GM12878 (cell line): ENCODE measurements around the gene NLRC3. TPM values are rescaled to one million over a fixed set of nuclear protein-coding genes. Genes with fewer than 3 reads are reported as not detected.

Experiments
- ATAC-seq: fragments of 200-7000 bp; cut with Tn5 transposase; 3 replicates; pipeline ENCODE4 v1.9.1; 2020; ENCODE audit warnings: mild to moderate bottlenecking, moderate library complexity
- BruUV-seq: library from RNA; stranded (reverse); fragments of 400-500 nt; replicated peaks from 2 replicates; lab custom pipeline; 2021; lab: Mats Ljungman, UMichigan
- CTCF ChIA-PET: fragments of 300-600 bp; sonication (Branson Sonifier 250); formaldehyde crosslinking; extraction: SDS; loops from one replicate; lab custom pipeline; 2021; ENCODE audit warnings: inconsistent platforms; lab: Yijun Ruan, JAX
- POLR2A ChIA-PET: fragments of 350-600 bp; formaldehyde crosslinking; extraction: SDS; loops from one replicate; lab custom pipeline; 2021; ENCODE audit warnings: inconsistent platforms; lab: Charles Lee
- RAD21 ChIA-PET: fragments of 300-600 bp; sonication (Branson Sonifier 250); formaldehyde crosslinking; loops from one replicate; lab custom pipeline; 2023; ENCODE audit warnings: antibody characterized with exemption; ENCODE audit not compliant: unreplicated experiment; lab: Charles Lee
- SMC1A ChIA-PET: fragments of 300-600 bp; sonication (Branson Sonifier 250); formaldehyde crosslinking; loops from one replicate; lab custom pipeline; 2023; ENCODE audit not compliant: unreplicated experiment, uncharacterized antibody; lab: Charles Lee
- DNase-seq: peaks from one replicate; pipeline ENCODE4 v3.0.0-alpha.2; 2011; ENCODE audit warnings: low read depth, low spot score
- FAIRE-seq: peaks from 3 replicates; lab custom pipeline; 2011; peaks lifted over from hg19 to GRCh38; lab: Jason Lieb, UNC
- H2AFZ ChIP-seq: 2 replicates; pipeline ENCODE4 v1.6.0; 2011; ENCODE audit warnings: low read depth, low read length, control low read depth; ENCODE audit not compliant: control insufficient read depth
- H3K27ac ChIP-seq: 2 replicates; pipeline ENCODE4 v1.5.1; 2011; ENCODE audit warnings: control low read depth; ENCODE audit not compliant: control insufficient read depth, insufficient read depth
- H3K27me3 ChIP-seq, 2 experiments: replicated peaks in 1 of 2; 2 replicates each; pipeline versions ENCODE4 v1.6.0 to v1.6.1; 2011; ENCODE audit warnings: low read length in 1 of 2; ENCODE audit not compliant: control insufficient read depth in 2 of 2, insufficient read depth in 2 of 2
- H3K36me3 ChIP-seq, 2 experiments: 2 replicates each; pipeline ENCODE4 v1.5.1; 2011; ENCODE audit warnings: low read length in 1 of 2; ENCODE audit not compliant: control insufficient read depth in 2 of 2, insufficient read depth in 2 of 2
- H3K4me1 ChIP-seq: 2 replicates; pipeline ENCODE4 v1.6.1; 2011; ENCODE audit warnings: mild to moderate bottlenecking, low read length, moderate library complexity, mixed read lengths; ENCODE audit not compliant: control insufficient read depth, insufficient read depth
- H3K4me2 ChIP-seq: 2 replicates; pipeline ENCODE4 v1.6.0; 2011; ENCODE audit warnings: control low read depth; ENCODE audit not compliant: control insufficient read depth, insufficient read depth
- H3K4me3 ChIP-seq: fragments of 200-600 bp; sonication (generic); 2 replicates; pipeline ENCODE4 v1.5.1; 2016
- H3K79me2 ChIP-seq: 2 replicates; pipeline ENCODE4 v1.6.0; 2011; ENCODE audit warnings: low read length; ENCODE audit not compliant: control insufficient read depth, insufficient read depth
- H3K9ac ChIP-seq: 2 replicates; pipeline ENCODE4 v1.8.0; 2011; ENCODE audit warnings: low read length, control low read depth, mixed read lengths; ENCODE audit not compliant: control insufficient read depth, insufficient read depth
- H3K9me3 ChIP-seq: replicated peaks from 3 replicates; pipeline ENCODE4 v1.5.1; 2011; ENCODE audit warnings: mild to moderate bottlenecking, low read length; ENCODE audit not compliant: control insufficient read depth, insufficient read depth
- H4K20me1 ChIP-seq: 2 replicates; pipeline ENCODE4 v1.6.0; 2011; ENCODE audit not compliant: control insufficient read depth, insufficient read depth
- HDGF ChIP-seq: fragments of 450-650 bp; IDR thresholded peaks from 2 replicates; pipeline ENCODE4 v1.6.1; 2016; ENCODE audit warnings: antibody characterized with exemption
- SREBF1 ChIP-seq: IDR thresholded peaks from 2 replicates; pipeline ENCODE4 v1.6.1; 2012; ENCODE audit warnings: mild to moderate bottlenecking, low read length
- SUPT20H ChIP-seq: IDR thresholded peaks from 2 replicates; pipeline ENCODE4 v1.6.1; 2011; ENCODE audit warnings: low read depth, mild to moderate bottlenecking, low read length, moderate library complexity, borderline replicate concordance; ENCODE audit not compliant: control insufficient read depth
- WGBS: methylation state at CpG from one replicate; pipeline ENCODE4 v1.1.6; 2016; ENCODE audit warnings: low lambda C conversion rate; ENCODE audit not compliant: insufficient replicate concordance, insufficient coverage; ENCODE audit errors: missing lambda C conversion rate; 5-methylcytosine and 5-hydroxymethylcytosine counted together
- in situ Hi-C: fragments of 300-500 bp; cut with MboI; formaldehyde crosslinking; loops from 9 replicates; pipeline ENCODE4 v1.14.3; 2018; ENCODE audit warnings: mixed read lengths
- intact Hi-C: fragments of 100-400 bp; cut with micrococcal nuclease; formaldehyde crosslinking; loops from one replicate; pipeline ENCODE4 v1.14.2; 2022; ENCODE audit not compliant: unreplicated experiment
- polyA plus RNA-seq, 11 experiments: library from polyadenylated mRNA; depleted of rRNA in 4 of 11; unstranded in 6 of 11; stranded (reverse) in 5 of 11; fragments of >200 nt; fragmentation: Nextera tagmentation in 4 of 11; fragmentation: Illumina TruSeq in 1 of 11; extraction: Ambion mirVana in 4 of 11; extraction: Trizol in 1 of 11; gene quantifications; 1 replicate in 1 of 11; 2 replicates in 10 of 11; pipeline versions ENCODE4 v1.2.1 to v1.2.3, GENCODE V29; 2011 to 2016; ENCODE audit warnings: inconsistent platforms in 2 of 11, missing spikeins in 2 of 11, low read depth in 1 of 11
- total RNA-seq, 4 experiments: library from RNA; depleted of rRNA in 3 of 4; stranded (reverse); fragments of >200 nt in 3 of 4; fragmentation: Illumina TruSeq in 1 of 4; extraction: Trizol in 1 of 4; gene quantifications; 2 replicates each; pipeline versions ENCODE4 v1.2.1 to v1.2.3, GENCODE V29; 2013 to 2021
- TF ChIP-seq, protein P1 (sequence below): fragments of 450-650 bp; IDR thresholded peaks from 2 replicates; pipeline ENCODE4 v1.6.1; 2017; ENCODE audit warnings: low read depth, mild to moderate bottlenecking, moderate library complexity
- TF ChIP-seq, protein P2 (sequence below): IDR thresholded peaks from 2 replicates; pipeline ENCODE4 v1.6.1; 2012; ENCODE audit warnings: low read length, inconsistent platforms

The NLRC3 gene
- total and polyA plus RNA-seq, 10 of the 15 experiments (the other 5 are each of a cell fraction or from before 2014, with no cell fraction given) = 2.2 to 17.8 (median 7.6) TPM

DNA sequence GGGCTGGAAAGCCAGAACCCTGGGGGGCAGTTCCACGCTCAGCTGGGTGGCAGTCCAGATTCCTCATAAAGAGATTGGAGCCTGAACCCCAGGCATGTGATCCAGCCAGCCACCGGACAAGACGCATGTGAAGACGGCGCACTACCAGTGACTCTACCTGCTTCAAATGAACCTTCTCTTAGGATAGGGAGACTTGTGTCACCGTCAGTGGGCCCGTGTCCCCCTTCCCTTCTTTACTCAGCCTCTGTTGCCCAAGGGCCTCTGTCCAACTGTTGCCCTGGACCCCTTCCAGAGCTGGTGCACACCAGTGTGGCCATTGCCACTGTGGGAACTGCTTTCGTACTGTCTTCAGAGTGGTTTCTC, 58.2 kb downstream of the NLRC3 start (continued):
- TF ChIP-seq, protein P1, sequence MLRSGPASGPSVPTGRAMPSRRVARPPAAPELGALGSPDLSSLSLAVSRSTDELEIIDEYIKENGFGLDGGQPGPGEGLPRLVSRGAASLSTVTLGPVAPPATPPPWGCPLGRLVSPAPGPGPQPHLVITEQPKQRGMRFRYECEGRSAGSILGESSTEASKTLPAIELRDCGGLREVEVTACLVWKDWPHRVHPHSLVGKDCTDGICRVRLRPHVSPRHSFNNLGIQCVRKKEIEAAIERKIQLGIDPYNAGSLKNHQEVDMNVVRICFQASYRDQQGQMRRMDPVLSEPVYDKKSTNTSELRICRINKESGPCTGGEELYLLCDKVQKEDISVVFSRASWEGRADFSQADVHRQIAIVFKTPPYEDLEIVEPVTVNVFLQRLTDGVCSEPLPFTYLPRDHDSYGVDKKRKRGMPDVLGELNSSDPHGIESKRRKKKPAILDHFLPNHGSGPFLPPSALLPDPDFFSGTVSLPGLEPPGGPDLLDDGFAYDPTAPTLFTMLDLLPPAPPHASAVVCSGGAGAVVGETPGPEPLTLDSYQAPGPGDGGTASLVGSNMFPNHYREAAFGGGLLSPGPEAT = no peak
- TF ChIP-seq, protein P2, sequence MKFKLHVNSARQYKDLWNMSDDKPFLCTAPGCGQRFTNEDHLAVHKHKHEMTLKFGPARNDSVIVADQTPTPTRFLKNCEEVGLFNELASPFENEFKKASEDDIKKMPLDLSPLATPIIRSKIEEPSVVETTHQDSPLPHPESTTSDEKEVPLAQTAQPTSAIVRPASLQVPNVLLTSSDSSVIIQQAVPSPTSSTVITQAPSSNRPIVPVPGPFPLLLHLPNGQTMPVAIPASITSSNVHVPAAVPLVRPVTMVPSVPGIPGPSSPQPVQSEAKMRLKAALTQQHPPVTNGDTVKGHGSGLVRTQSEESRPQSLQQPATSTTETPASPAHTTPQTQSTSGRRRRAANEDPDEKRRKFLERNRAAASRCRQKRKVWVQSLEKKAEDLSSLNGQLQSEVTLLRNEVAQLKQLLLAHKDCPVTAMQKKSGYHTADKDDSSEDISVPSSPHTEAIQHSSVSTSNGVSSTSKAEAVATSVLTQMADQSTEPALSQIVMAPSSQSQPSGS = no peak
- TF ChIP-seq SUPT20H (no peak), SREBF1 (no peak)
- TF ChIP-seq, all 136 proteins: peak for 0

DNA sequence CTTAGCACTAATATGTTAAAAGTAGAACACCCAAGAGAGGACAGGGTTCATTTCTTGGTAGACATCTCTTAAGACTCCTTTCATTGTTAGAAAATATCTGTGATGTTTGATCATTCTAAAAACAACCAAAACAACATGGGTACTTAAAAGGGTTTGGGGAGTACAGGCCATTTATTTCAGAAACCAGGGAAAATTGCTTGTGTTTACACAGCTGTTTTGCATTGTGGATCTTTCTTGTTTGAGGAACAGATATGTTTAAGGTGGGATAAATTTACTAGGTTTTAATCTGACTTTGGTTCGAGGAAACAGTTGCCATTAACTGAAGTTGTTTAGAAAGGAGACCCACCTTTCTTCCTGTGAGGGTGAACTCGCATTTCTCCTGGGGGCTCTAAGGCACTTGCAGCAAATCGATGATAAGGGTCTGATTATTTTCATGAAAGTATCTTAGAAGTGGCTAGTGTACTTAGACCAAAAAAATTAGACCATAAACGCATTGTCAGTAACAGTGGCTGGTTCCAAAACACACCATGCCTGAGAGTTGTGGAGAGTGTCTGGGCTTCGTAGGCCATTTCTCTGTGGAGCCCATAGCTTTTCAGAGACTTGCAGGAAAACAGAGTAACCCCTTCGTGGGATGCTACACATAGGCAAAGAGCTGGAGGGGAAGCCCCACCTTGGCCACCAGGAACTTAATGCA, 58.8 kb downstream of the NLRC3 start:
- Histone ChIP-seq H3K36me3 (peaks cover 0 to 3% of the 10 kb centered on the region in 2 experiments; a peak in 2 of 4 replicates), H3K9ac (no peak overlapping the region), H3K4me1 (no peaks in the 10 kb centered on the region), H3K4me2 (no peak overlapping the region), H3K79me2 (no peaks in the 10 kb centered on the region), H3K9me3 (no peaks in the 10 kb centered on the region), H4K20me1 (no peaks in the 10 kb centered on the region), H3K4me3 (no peak overlapping the region), H3K27ac (no peak overlapping the region), H3K27me3 (no peaks in the 10 kb centered on the region), H2AFZ (no peak overlapping the region)
- FAIRE-seq = no peak
- DNase-seq = no peak
- ATAC-seq = no peak
- ChIA-PET RAD21 (no interaction called here), SMC1A (no interaction called here), POLR2A (no interaction called here), CTCF (no interaction called here)
- in situ Hi-C loops = no loop called here
- 88% methylated on average over 6 of the region's 6 CpGs for WGBS
- no TSS peak for BruUV-seq
- TF ChIP-seq HDGF = no peak
- intact Hi-C loops = no loop called here
